OCI-LY3 (cell line): ENCODE results near the gene C14orf39.

ENCODE experiments used
- H2AFZ ChIP-seq: fragments of 200-600, 300-600 bp; shearing (Covaris generic); 2 replicates; pipeline ENCODE4 v1.6.0; 2014; ENCODE audit warnings: antibody characterized with exemption, low read depth, low read length
- H3K27ac ChIP-seq: fragments of 200-600, 300-600 bp; sonication (generic); 2 replicates; pipeline ENCODE4 v1.5.1; 2014; ENCODE audit warnings: mild to moderate bottlenecking, low read length, moderate library complexity, mixed read lengths
- H3K27me3 ChIP-seq: fragments of 200-600, 300-600 bp; sonication (generic); 2 replicates; pipeline ENCODE4 v1.6.1; 2014; ENCODE audit warnings: low read depth, low read length, mixed read lengths
- H3K36me3 ChIP-seq: fragments of 200-600, 300-600 bp; sonication (generic); replicated peaks from 2 replicates; pipeline ENCODE3; 2014; ENCODE audit warnings: low read depth, low read length, mixed read lengths
- H3K4me1 ChIP-seq: fragments of 300-600, 200-600 bp; sonication (generic); 2 replicates; pipeline ENCODE4 v1.6.1; 2014; ENCODE audit warnings: low read length, mixed read lengths
- H3K4me2 ChIP-seq: fragments of 200-600, 300-600 bp; sonication (generic); 2 replicates; pipeline ENCODE4 v1.6.1; 2014; ENCODE audit warnings: low read length, mixed read lengths
- H3K4me3 ChIP-seq: fragments of 300-600, 200-600 bp; sonication (generic); 2 replicates; pipeline ENCODE4 v1.5.1; 2014; ENCODE audit warnings: antibody characterized with exemption, mild to moderate bottlenecking, low read length, moderate library complexity
- H3K79me2 ChIP-seq: fragments of 300-600, 200-600 bp; shearing (Covaris generic); 2 replicates; pipeline ENCODE4 v1.6.1; 2014; ENCODE audit warnings: mild to moderate bottlenecking, low read length, mixed read lengths
- H3K9ac ChIP-seq: fragments of 300-600, 200-600 bp; shearing (Covaris generic); 2 replicates; pipeline ENCODE4 v1.6.0; 2014; ENCODE audit warnings: mild to moderate bottlenecking, low read length, moderate library complexity
- H3K9me3 ChIP-seq: fragments of 200-600, 300-600 bp; shearing (Covaris generic); 2 replicates; pipeline ENCODE4 v1.6.1; 2014; ENCODE audit warnings: low read length, mixed read lengths; ENCODE audit not compliant: insufficient read depth
- H4K20me1 ChIP-seq: fragments of 200-600, 300-600 bp; sonication (generic); 2 replicates; pipeline ENCODE4 v1.6.1; 2016; ENCODE audit warnings: low read length, mixed read lengths; ENCODE audit not compliant: insufficient read depth
- CTCF ChIP-seq: fragments of 200-600, 300-600 bp; sonication (generic); IDR thresholded peaks from 2 replicates; pipeline ENCODE4 v1.5.1; 2014; ENCODE audit warnings: antibody characterized with exemption, low read length, low read depth
- EZH2phosphoT487 ChIP-seq: fragments of 200-600 bp; shearing (Covaris generic); IDR thresholded peaks from 2 replicates; pipeline ENCODE4 v1.6.1; 2018; ENCODE audit warnings: antibody characterized with exemption, mixed run types, low read depth

The C14orf39 gene

GRCh38 chr14:60396718-60397343, 89.0 kb downstream of the C14orf39 start:
- no peak overlapping the region for H3K9ac ChIP-seq
- peaks cover 57% of the 10 kb centered on the region for H3K27me3 ChIP-seq
- TF ChIP-seq CTCF, result no peak
- TF ChIP-seq EZH2phosphoT487, result peak; percentile 86
- H3K79me2 ChIP-seq, result no peaks in the 10 kb centered on the region
- H3K4me2 ChIP-seq, result no peak overlapping the region
- no peaks in the 10 kb centered on the region for H3K9me3 ChIP-seq
- peaks cover 7% of the 10 kb centered on the region; the same call in 1 of the 2 replicates for H4K20me1 ChIP-seq
- H3K27ac ChIP-seq, result no peak overlapping the region
- H3K4me3 ChIP-seq, result no peak overlapping the region
- no peaks in the 10 kb centered on the region for H3K36me3 ChIP-seq
- H2AFZ ChIP-seq, result no peak overlapping the region
- 0 out of 2 replicates have a peak, but pooled peaks cover 2% of the 10 kb centered on the region for H3K4me1 ChIP-seq
